GM18511 (cell line): ENCODE measurements around the gene ZFAND2A.
"Not testable (repeated sequence)": the region's sequence is repeated elsewhere in the genome, so short reads cannot be mapped to it uniquely, and the experiment has no call there.

Source experiments
- ATAC-seq: cut with Tn5 transposase; IDR thresholded peaks from one replicate; pipeline ENCODE4 v1.9.1; 2021; ENCODE audit warnings: mild to moderate bottlenecking, moderate library complexity; ENCODE audit not compliant: unreplicated experiment

The ZFAND2A gene

GRCh38 chr7:1154172-1154739, 5.7 kb downstream of the ZFAND2A start:
- no peak for ATAC-seq

- no peak for ATAC-seq
These were observed 7.5 kb downstream of the ZFAND2A start for GRCh38 chr7:1152492-1152891.

- no peak for ATAC-seq
These were observed 8.2 kb downstream of the ZFAND2A start for GRCh38 chr7:1151653-1152425.

GRCh38 chr7:1151156-1151555, 8.8 kb downstream of the ZFAND2A start:
- no peak for ATAC-seq

GRCh38 chr7:1150400-1151002, 9.5 kb downstream of the ZFAND2A start:
- ATAC-seq, result no peak

GRCh38 chr7:1149351-1149794, 10.6 kb downstream of the ZFAND2A start:
- no peak for ATAC-seq

GRCh38 chr7:1147873-1148272, 12.1 kb downstream of the ZFAND2A start:
- not testable (repeated sequence) for ATAC-seq

GRCh38 chr7:1144269-1144771, 15.7 kb downstream of the ZFAND2A start:
- no peak for ATAC-seq

- not testable (repeated sequence) for ATAC-seq
These were observed 17.0 kb downstream of the ZFAND2A start for GRCh38 chr7:1143031-1143430.

- no peak for ATAC-seq
These were observed 17.9 kb downstream of the ZFAND2A start for GRCh38 chr7:1142051-1142635.

- ATAC-seq, result no peak
These were observed 18.3 kb downstream of the ZFAND2A start for GRCh38 chr7:1141651-1142050.

- ATAC-seq, result no peak
These were observed 19.4 kb downstream of the ZFAND2A start for GRCh38 chr7:1140476-1141104.

- peak; percentile 66 for ATAC-seq
These were observed 22.4 kb downstream of the ZFAND2A start for GRCh38 chr7:1137517-1138167.

- no peak for ATAC-seq
These were observed 23.0 kb downstream of the ZFAND2A start for GRCh38 chr7:1136841-1137516.

- no peak for ATAC-seq
These were observed 25.0 kb downstream of the ZFAND2A start for GRCh38 chr7:1134951-1135350.

GRCh38 chr7:1131471-1132265, 28.3 kb downstream of the ZFAND2A start:
- ATAC-seq, result no peak

- ATAC-seq, result no peak
These were observed 29.7 kb downstream of the ZFAND2A start for GRCh38 chr7:1130021-1130990.

- no peak for ATAC-seq
These were observed 30.6 kb downstream of the ZFAND2A start for GRCh38 chr7:1129431-1129830.
